ENCODE measurements around the gene TMEM116.

DNA sequence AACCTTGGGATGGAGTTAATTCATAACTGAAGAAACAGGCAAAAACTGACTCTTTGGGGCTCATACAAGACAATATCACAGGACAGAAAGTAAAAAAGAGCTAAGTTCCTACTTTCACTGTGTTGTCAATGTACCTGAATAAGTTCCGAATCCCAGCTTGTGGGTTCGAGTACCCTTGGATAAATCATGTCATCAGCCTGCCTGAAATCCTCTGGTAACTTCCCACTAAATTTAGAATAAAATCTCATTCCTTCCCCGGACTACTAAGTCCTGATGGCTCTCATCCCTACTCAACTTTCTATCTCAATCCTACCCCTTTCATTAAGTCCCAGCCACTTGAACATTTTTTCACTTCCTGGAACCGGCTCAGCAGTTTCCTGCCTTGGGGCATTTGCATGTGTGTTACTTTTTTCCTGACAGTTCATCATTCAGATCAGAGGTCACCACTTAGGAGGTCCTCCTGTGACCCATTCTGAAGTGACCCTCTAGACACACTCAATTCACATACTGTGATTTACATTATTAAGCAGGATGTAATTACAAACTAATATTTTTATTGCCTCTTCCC lies 12.9 kb upstream of the TMEM116 start:
- TF ChIP-seq, protein P1, sequence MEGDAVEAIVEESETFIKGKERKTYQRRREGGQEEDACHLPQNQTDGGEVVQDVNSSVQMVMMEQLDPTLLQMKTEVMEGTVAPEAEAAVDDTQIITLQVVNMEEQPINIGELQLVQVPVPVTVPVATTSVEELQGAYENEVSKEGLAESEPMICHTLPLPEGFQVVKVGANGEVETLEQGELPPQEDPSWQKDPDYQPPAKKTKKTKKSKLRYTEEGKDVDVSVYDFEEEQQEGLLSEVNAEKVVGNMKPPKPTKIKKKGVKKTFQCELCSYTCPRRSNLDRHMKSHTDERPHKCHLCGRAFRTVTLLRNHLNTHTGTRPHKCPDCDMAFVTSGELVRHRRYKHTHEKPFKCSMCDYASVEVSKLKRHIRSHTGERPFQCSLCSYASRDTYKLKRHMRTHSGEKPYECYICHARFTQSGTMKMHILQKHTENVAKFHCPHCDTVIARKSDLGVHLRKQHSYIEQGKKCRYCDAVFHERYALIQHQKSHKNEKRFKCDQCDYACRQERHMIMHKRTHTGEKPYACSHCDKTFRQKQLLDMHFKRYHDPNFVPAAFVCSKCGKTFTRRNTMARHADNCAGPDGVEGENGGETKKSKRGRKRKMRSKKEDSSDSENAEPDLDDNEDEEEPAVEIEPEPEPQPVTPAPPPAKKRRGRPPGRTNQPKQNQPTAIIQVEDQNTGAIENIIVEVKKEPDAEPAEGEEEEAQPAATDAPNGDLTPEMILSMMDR (IDR thresholded peaks at IDR 0.05): no peak
- TF ChIP-seq POLR2AphosphoS5 (IDR thresholded peaks at IDR 0.05): no peak
- no peak for TF ChIP-seq EP300 (IDR thresholded peaks at IDR 0.05; ENCODE audit: low read depth)

Measured in transverse colon (tissue), 4 donors.